K562 (cell line): ENCODE results near the gene COX19. TPM values are rescaled to one million over a fixed set of nuclear protein-coding genes. Genes with fewer than 3 reads are reported as not detected.

Source experiments
- HCFC1 ChIP-seq: IDR thresholded peaks from 2 replicates; pipeline ENCODE4 v1.6.1; 2012; ENCODE audit warnings: low read depth, low read length, improper control_type of control experiment
- KAT8 ChIP-seq: fragments of 450-650 bp; IDR thresholded peaks from 2 replicates; pipeline ENCODE4 v1.6.1; 2016; ENCODE audit warnings: low read depth, mild to moderate bottlenecking
- polyA plus RNA-seq, 8 experiments: library from polyadenylated mRNA; depleted of rRNA in 4 of 8; stranded (reverse) in 5 of 8; unstranded in 3 of 8; fragments of >200 nt; fragmentation: Nextera tagmentation in 2 of 8; fragmentation: Illumina TruSeq in 1 of 8; extraction: Ambion mirVana in 2 of 8; extraction: Trizol in 1 of 8; gene quantifications; 2 replicates each; pipeline versions ENCODE4 v1.2.1 to v1.2.3, GENCODE V29; 2011 to 2014; ENCODE audit warnings: inconsistent platforms in 1 of 8, missing spikeins in 1 of 8
- total RNA-seq, 7 experiments: library from RNA; depleted of rRNA in 6 of 7; stranded (reverse); fragments of >200 nt in 6 of 7; fragmentation: Illumina TruSeq in 2 of 7; extraction: Trizol in 2 of 7; gene quantifications; 2 replicates each; pipeline versions ENCODE4 v1.2.1 to v1.2.3, GENCODE V29; 2011 to 2021; ENCODE audit warnings: low replicate concordance in 1 of 7
- TF ChIP-seq, protein P1 (sequence below): fragments of 200-600 bp; sonication (generic); IDR thresholded peaks from one replicate; pipeline ENCODE4 v1.6.1; 2012; ENCODE audit warnings: mild to moderate bottlenecking, low read depth, low read length, inconsistent platforms
- TF ChIP-seq, protein P2 (sequence below): fragments of 250-450 bp; sonication (Bioruptor Pico); IDR thresholded peaks from 2 replicates; pipeline ENCODE4 v1.8.0; 2021; ENCODE audit warnings: moderate library complexity, mild to moderate bottlenecking, inconsistent platforms

COX19 gene
- total and polyA plus RNA-seq, 9 of the 15 experiments (the other 6 are each of a cell fraction or from before 2014, with no cell fraction given): 5.2 to 10.5 (median 7.9) TPM

DNA sequence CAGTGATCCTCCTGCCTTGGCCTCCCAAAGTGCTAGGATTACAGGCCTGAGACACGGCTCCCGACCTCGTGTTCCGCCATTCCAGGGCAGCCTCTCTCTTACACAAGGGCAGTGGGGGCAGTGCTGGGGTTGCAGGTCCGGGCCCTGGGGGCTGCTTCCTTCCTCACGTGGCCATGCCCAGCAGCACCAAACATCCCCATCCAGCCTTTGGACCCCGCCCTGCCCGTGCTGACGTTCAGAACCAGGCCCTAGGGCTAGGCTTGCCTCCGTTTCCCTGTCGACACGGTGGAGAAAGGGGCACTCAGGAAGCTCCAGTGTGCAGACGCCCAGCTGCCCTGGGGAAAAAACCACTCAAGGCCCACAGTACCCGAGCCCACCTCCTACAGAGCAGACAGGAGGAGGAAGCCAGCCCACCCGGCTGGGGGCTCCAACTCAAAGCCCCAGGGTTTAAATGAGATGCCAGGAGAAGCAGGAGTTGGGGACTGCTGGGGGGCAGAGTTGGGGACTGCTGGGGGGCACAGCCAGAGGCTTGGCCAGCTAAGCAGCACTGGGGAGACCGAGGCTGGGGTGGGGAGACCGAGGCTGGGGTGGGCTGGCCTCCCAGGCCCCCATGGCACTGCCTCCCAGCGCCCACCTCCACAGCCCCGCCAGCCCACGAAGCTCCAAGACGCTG lies 56.8 kb downstream of the COX19 start (continued):
- TF ChIP-seq, protein P1, sequence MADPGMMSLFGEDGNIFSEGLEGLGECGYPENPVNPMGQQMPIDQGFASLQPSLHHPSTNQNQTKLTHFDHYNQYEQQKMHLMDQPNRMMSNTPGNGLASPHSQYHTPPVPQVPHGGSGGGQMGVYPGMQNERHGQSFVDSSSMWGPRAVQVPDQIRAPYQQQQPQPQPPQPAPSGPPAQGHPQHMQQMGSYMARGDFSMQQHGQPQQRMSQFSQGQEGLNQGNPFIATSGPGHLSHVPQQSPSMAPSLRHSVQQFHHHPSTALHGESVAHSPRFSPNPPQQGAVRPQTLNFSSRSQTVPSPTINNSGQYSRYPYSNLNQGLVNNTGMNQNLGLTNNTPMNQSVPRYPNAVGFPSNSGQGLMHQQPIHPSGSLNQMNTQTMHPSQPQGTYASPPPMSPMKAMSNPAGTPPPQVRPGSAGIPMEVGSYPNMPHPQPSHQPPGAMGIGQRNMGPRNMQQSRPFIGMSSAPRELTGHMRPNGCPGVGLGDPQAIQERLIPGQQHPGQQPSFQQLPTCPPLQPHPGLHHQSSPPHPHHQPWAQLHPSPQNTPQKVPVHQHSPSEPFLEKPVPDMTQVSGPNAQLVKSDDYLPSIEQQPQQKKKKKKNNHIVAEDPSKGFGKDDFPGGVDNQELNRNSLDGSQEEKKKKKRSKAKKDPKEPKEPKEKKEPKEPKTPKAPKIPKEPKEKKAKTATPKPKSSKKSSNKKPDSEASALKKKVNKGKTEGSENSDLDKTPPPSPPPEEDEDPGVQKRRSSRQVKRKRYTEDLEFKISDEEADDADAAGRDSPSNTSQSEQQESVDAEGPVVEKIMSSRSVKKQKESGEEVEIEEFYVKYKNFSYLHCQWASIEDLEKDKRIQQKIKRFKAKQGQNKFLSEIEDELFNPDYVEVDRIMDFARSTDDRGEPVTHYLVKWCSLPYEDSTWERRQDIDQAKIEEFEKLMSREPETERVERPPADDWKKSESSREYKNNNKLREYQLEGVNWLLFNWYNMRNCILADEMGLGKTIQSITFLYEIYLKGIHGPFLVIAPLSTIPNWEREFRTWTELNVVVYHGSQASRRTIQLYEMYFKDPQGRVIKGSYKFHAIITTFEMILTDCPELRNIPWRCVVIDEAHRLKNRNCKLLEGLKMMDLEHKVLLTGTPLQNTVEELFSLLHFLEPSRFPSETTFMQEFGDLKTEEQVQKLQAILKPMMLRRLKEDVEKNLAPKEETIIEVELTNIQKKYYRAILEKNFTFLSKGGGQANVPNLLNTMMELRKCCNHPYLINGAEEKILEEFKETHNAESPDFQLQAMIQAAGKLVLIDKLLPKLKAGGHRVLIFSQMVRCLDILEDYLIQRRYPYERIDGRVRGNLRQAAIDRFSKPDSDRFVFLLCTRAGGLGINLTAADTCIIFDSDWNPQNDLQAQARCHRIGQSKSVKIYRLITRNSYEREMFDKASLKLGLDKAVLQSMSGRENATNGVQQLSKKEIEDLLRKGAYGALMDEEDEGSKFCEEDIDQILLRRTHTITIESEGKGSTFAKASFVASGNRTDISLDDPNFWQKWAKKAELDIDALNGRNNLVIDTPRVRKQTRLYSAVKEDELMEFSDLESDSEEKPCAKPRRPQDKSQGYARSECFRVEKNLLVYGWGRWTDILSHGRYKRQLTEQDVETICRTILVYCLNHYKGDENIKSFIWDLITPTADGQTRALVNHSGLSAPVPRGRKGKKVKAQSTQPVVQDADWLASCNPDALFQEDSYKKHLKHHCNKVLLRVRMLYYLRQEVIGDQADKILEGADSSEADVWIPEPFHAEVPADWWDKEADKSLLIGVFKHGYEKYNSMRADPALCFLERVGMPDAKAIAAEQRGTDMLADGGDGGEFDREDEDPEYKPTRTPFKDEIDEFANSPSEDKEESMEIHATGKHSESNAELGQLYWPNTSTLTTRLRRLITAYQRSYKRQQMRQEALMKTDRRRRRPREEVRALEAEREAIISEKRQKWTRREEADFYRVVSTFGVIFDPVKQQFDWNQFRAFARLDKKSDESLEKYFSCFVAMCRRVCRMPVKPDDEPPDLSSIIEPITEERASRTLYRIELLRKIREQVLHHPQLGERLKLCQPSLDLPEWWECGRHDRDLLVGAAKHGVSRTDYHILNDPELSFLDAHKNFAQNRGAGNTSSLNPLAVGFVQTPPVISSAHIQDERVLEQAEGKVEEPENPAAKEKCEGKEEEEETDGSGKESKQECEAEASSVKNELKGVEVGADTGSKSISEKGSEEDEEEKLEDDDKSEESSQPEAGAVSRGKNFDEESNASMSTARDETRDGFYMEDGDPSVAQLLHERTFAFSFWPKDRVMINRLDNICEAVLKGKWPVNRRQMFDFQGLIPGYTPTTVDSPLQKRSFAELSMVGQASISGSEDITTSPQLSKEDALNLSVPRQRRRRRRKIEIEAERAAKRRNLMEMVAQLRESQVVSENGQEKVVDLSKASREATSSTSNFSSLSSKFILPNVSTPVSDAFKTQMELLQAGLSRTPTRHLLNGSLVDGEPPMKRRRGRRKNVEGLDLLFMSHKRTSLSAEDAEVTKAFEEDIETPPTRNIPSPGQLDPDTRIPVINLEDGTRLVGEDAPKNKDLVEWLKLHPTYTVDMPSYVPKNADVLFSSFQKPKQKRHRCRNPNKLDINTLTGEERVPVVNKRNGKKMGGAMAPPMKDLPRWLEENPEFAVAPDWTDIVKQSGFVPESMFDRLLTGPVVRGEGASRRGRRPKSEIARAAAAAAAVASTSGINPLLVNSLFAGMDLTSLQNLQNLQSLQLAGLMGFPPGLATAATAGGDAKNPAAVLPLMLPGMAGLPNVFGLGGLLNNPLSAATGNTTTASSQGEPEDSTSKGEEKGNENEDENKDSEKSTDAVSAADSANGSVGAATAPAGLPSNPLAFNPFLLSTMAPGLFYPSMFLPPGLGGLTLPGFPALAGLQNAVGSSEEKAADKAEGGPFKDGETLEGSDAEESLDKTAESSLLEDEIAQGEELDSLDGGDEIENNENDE: no peak
- TF ChIP-seq KAT8: no peak
- TF ChIP-seq, protein P2, sequence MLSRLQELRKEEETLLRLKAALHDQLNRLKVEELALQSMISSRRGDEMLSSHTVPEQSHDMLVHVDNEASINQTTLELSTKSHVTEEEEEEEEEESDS (CRISPR knock-in tag): no peak
- no peak for TF ChIP-seq HCFC1
